ENCODE data around the gene ABLIM2. TPM values are rescaled to one million over a fixed set of nuclear protein-coding genes. Genes with fewer than 3 reads are reported as not detected.

The ABLIM2 gene
- total and polyA plus RNA-seq, 2 donors (not counting 1 experiment from before 2014, with no cell fraction given): 3.3 to 79.0 TPM

DNA sequence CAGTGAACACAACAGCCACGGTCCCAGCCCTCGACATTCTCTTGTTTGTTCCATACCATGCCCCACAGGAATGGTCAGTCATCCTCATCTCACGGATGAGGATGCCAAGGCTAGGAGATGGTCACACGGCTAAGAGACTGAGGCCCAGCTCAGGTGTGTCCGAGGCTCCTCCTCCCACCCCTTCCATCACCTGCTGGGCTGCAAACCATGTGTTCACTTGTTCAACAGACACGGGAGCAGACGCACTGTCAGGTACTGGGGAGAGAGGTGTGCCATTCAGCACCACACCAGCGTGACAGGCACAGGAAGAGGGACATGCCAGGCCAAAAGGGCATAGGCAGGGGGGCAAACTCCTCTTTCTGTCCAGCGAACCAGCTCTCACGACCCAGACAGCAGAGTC, 45.9 kb downstream of the ABLIM2 start:
- H3K27me3 Mint-ChIP-seq: peaks cover 9% of the 10 kb centered on the region
- H4K20me1 ChIP-seq (ENCODE audit: control insufficient read depth, insufficient read depth, low read length, poor library complexity, severe bottlenecking): no peaks in the 10 kb centered on the region
- DNase-seq: no peak
- peaks cover 0 to 9% (median 0%) of the 10 kb centered on the region in 4 experiments for H3K27me3 ChIP-seq (replicated peaks in 1 of 4; ENCODE audit: control extremely low read depth in 1 of 4, control insufficient read depth in 3 of 4, insufficient read depth in 4 of 4, low read length in 3 of 4)
- no peak overlapping the region for H3K27ac ChIP-seq (ENCODE audit: low read length in 2 of 2)
- no peak overlapping the region for H3K4me3 Mint-ChIP-seq
- H3K9me3 ChIP-seq (ENCODE audit: control extremely low read depth in 1 of 3, control insufficient read depth in 2 of 3, insufficient read depth in 1 of 3, low read length in 2 of 3): peaks cover 0 to 10% (median 0%) of the 10 kb centered on the region in 3 donors
- H3K9me3 Mint-ChIP-seq (ENCODE audit: insufficient read depth): no peaks in the 10 kb centered on the region
- no peak overlapping the region for H3K27ac Mint-ChIP-seq
- TF ChIP-seq EZH2 (IDR thresholded peaks at IDR 0.05; ENCODE audit: borderline replicate concordance, insufficient read depth, low read depth, low read length, poor library complexity, severe bottlenecking): no peak
- TF ChIP-seq, protein P1, sequence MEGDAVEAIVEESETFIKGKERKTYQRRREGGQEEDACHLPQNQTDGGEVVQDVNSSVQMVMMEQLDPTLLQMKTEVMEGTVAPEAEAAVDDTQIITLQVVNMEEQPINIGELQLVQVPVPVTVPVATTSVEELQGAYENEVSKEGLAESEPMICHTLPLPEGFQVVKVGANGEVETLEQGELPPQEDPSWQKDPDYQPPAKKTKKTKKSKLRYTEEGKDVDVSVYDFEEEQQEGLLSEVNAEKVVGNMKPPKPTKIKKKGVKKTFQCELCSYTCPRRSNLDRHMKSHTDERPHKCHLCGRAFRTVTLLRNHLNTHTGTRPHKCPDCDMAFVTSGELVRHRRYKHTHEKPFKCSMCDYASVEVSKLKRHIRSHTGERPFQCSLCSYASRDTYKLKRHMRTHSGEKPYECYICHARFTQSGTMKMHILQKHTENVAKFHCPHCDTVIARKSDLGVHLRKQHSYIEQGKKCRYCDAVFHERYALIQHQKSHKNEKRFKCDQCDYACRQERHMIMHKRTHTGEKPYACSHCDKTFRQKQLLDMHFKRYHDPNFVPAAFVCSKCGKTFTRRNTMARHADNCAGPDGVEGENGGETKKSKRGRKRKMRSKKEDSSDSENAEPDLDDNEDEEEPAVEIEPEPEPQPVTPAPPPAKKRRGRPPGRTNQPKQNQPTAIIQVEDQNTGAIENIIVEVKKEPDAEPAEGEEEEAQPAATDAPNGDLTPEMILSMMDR (IDR thresholded peaks at IDR 0.05): no peak
- peaks cover 7% of the 10 kb centered on the region for H3K4me1 Mint-ChIP-seq
- no peaks in the 10 kb centered on the region for H3K79me2 ChIP-seq (ENCODE audit: control insufficient read depth, insufficient read depth, low read length)
- no peak overlapping the region for H3K4me3 ChIP-seq (ENCODE audit: control extremely low read depth in 1 of 5, extremely low read depth in 1 of 5, insufficient read depth in 1 of 5, low read depth in 2 of 5, low read length in 4 of 5)
- H3K9ac ChIP-seq (ENCODE audit: low read length): no peak overlapping the region
- ATAC-seq (ENCODE audit: low read depth): no peak
- no peaks in the 10 kb centered on the region for H3K36me3 ChIP-seq (replicated peaks in 1 of 2; ENCODE audit: control extremely low read depth in 1 of 2, control insufficient read depth in 1 of 2, extremely low read depth in 1 of 2, insufficient read depth in 2 of 2, low read length in 1 of 2)
- 82% methylated on average over 9 of the region's 10 CpGs for WGBS (ENCODE audit: insufficient coverage)
- POLR2A ChIA-PET: interaction anchor here (0.5 kb wide), 1 partner anchor 26 kb away, joined by 6 read pairs; no protein-coding TSS in a partner anchor
- no peak overlapping the region for H3K4me2 ChIP-seq (replicated peaks; ENCODE audit: low read depth, low read length, poor library complexity, severe bottlenecking)
- no peak overlapping the region for H2AFZ ChIP-seq (ENCODE audit: insufficient read depth, low read depth, low read length, poor library complexity, severe bottlenecking)
- H3K4me1 ChIP-seq (ENCODE audit: control insufficient read depth in 2 of 2, insufficient read depth in 2 of 2, low read length in 2 of 2): no peaks in the 10 kb centered on the region
- CTCF ChIA-PET: interaction anchor here (1.0 kb wide), 1 partner anchor 309 kb away, joined by 3 read pairs; no protein-coding TSS in a partner anchor
- intact Hi-C loops (cut with micrococcal nuclease): no loop called here

GRCh38 chr4:8112036-8112576, 46.5 kb downstream of the ABLIM2 start:
- Histone ChIP-seq H3K36me3 (replicated peaks in 1 of 2; ENCODE audit: control extremely low read depth in 1 of 2, control insufficient read depth in 1 of 2, extremely low read depth in 1 of 2, insufficient read depth in 2 of 2, low read length in 1 of 2) (no peaks in the 10 kb centered on the region), H3K27ac (ENCODE audit: low read length in 2 of 2) (no peak overlapping the region), H3K4me2 (replicated peaks; ENCODE audit: low read depth, low read length, poor library complexity, severe bottlenecking) (no peak overlapping the region), H3K79me2 (ENCODE audit: control insufficient read depth, insufficient read depth, low read length) (no peaks in the 10 kb centered on the region), H4K20me1 (ENCODE audit: control insufficient read depth, insufficient read depth, low read length, poor library complexity, severe bottlenecking) (no peaks in the 10 kb centered on the region), H2AFZ (ENCODE audit: insufficient read depth, low read depth, low read length, poor library complexity, severe bottlenecking) (no peak overlapping the region), H3K4me3 (ENCODE audit: control extremely low read depth in 1 of 5, extremely low read depth in 1 of 5, insufficient read depth in 1 of 5, low read depth in 2 of 5, low read length in 4 of 5) (no peak overlapping the region), H3K4me1 (ENCODE audit: control insufficient read depth in 2 of 2, insufficient read depth in 2 of 2, low read length in 2 of 2) (no peaks in the 10 kb centered on the region), H3K9me3 (ENCODE audit: control extremely low read depth in 1 of 3, control insufficient read depth in 2 of 3, insufficient read depth in 1 of 3, low read length in 2 of 3) (peaks cover 0 to 7% (median 0%) of the 10 kb centered on the region in 3 donors), H3K27me3 (replicated peaks in 1 of 4; ENCODE audit: control extremely low read depth in 1 of 4, control insufficient read depth in 3 of 4, insufficient read depth in 4 of 4, low read length in 3 of 4) (peaks cover 0 to 9% (median 0%) of the 10 kb centered on the region in 4 experiments), H3K9ac (ENCODE audit: low read length) (no peak overlapping the region)
- Mint-ChIP-seq H3K4me1 (peaks cover 1% of the 10 kb centered on the region), H3K4me3 (no peak overlapping the region), H3K27ac (no peak overlapping the region), H3K27me3 (peaks cover 9% of the 10 kb centered on the region), H3K9me3 (ENCODE audit: insufficient read depth) (no peaks in the 10 kb centered on the region)
- 72% methylated on average over 9 of the region's 9 CpGs for WGBS (ENCODE audit: insufficient coverage)
- intact Hi-C loops (cut with micrococcal nuclease): no loop called here
- ChIA-PET CTCF (interaction anchor here (0.6 kb wide), 1 partner anchor 31 kb away, joined by 3 read pairs; no protein-coding TSS in a partner anchor), POLR2A (interaction anchor here (0.5 kb wide), 1 partner anchor 26 kb away, joined by 6 read pairs; no protein-coding TSS in a partner anchor)
- TF ChIP-seq EZH2 (IDR thresholded peaks at IDR 0.05; ENCODE audit: borderline replicate concordance, insufficient read depth, low read depth, low read length, poor library complexity, severe bottlenecking): no peak
- TF ChIP-seq, protein P1 (IDR thresholded peaks at IDR 0.05): no peak
- DNase-seq (no peak), ATAC-seq (ENCODE audit: low read depth) (no peak)
